OCI-LY7 (cell line): Measurements from ENCODE around the gene COPE. TPM values are rescaled to one million over a fixed set of nuclear protein-coding genes. Genes with fewer than 3 reads are reported as not detected.
A peak's percentile ranks its signal among the peaks of the same experiment; 100 is the strongest.

ENCODE experiments used
- Bru-seq: library from RNA; stranded (reverse); fragments of 400-500 nt; gene quantifications from one replicate; lab custom pipeline; 2021; lab: Mats Ljungman, UMichigan
- BruChase-seq, 2 experiments: library from RNA; stranded (reverse); fragments of 400-500 nt; gene quantifications; one replicate each; lab custom pipeline; 2021; lab: Mats Ljungman, UMichigan
- BruUV-seq: library from RNA; stranded (reverse); fragments of 400-500 nt; replicated peaks from 2 replicates; lab custom pipeline; 2021; lab: Mats Ljungman, UMichigan
- CTCF ChIA-PET: fragments of 300-600 bp; sonication (Branson Sonifier 250); formaldehyde crosslinking; loops from one replicate; lab custom pipeline; 2022; ENCODE audit warnings: antibody characterized with exemption; ENCODE audit not compliant: unreplicated experiment; lab: Charles Lee
- POLR2A ChIA-PET: fragments of 300-600 bp; sonication (Branson Sonifier 250); formaldehyde crosslinking; loops from one replicate; lab custom pipeline; 2022; ENCODE audit warnings: antibody characterized with exemption; lab: Charles Lee
- DNase-seq: peaks from one replicate; pipeline ENCODE4 v3.0.0-alpha.2; 2015; ENCODE audit warnings: low spot score
- H2AFZ ChIP-seq: fragments of 200-600 bp; sonication (generic), shearing (Covaris generic); 2 replicates; pipeline ENCODE4 v1.6.1; 2014; ENCODE audit warnings: mild to moderate bottlenecking, antibody characterized with exemption, low read length, moderate library complexity
- H3K27ac ChIP-seq: fragments of 200-600 bp; sonication (generic); 2 replicates; pipeline ENCODE4 v1.5.1; 2014; ENCODE audit warnings: mixed run types, low read depth, mild to moderate bottlenecking, moderate library complexity, low read length, inconsistent platforms; ENCODE audit not compliant: poor library complexity, severe bottlenecking
- H3K36me3 ChIP-seq: fragments of 200-600 bp; sonication (generic); 2 replicates; pipeline ENCODE4 v1.6.1; 2014; ENCODE audit warnings: mild to moderate bottlenecking, antibody characterized with exemption, low read length, moderate library complexity, mixed read lengths; ENCODE audit not compliant: insufficient read depth
- H3K4me1 ChIP-seq: fragments of 200-600 bp; sonication (generic); 2 replicates; pipeline ENCODE4 v1.5.1; 2014; ENCODE audit warnings: mild to moderate bottlenecking, low read length; ENCODE audit not compliant: insufficient read depth, poor library complexity, severe bottlenecking
- H3K4me2 ChIP-seq: fragments of 200-600 bp; sonication (generic); 2 replicates; pipeline ENCODE4 v1.6.1; 2014; ENCODE audit warnings: mild to moderate bottlenecking, low read length
- H3K4me3 ChIP-seq: fragments of 200-600 bp; sonication (generic); 2 replicates; pipeline ENCODE4 v1.5.1; 2014; ENCODE audit warnings: mild to moderate bottlenecking, low read depth, low read length; ENCODE audit not compliant: poor library complexity, severe bottlenecking
- H3K79me2 ChIP-seq: fragments of 200-600 bp; sonication (generic); 2 replicates; pipeline ENCODE4 v1.6.1; 2016; ENCODE audit warnings: low read depth, mild to moderate bottlenecking, low read length, moderate library complexity, mixed read lengths; ENCODE audit not compliant: insufficient read depth
- H3K9me2 ChIP-seq: fragments of 200-600 bp; sonication (generic); 2 replicates; pipeline ENCODE4 v1.6.1; 2016; ENCODE audit warnings: mild to moderate bottlenecking, low read length, mixed read lengths; ENCODE audit not compliant: insufficient read depth
- H3K9me3 ChIP-seq: fragments of 200-600 bp; sonication (generic); 2 replicates; pipeline ENCODE4 v1.6.1; 2014; ENCODE audit warnings: mild to moderate bottlenecking, mixed run types, low read length, mixed read lengths
- H4K20me1 ChIP-seq: fragments of 200-600 bp; sonication (generic); 2 replicates; pipeline ENCODE4 v1.6.1; 2014; ENCODE audit warnings: mild to moderate bottlenecking, antibody characterized with exemption, low read length, moderate library complexity, mixed read lengths; ENCODE audit not compliant: insufficient read depth
- EZH2phosphoT487 ChIP-seq: fragments of 200-600 bp; sonication (generic); IDR thresholded peaks from 2 replicates; pipeline ENCODE4 v1.6.1; 2018; ENCODE audit warnings: low read depth, borderline replicate concordance, mild to moderate bottlenecking, mixed run types, antibody characterized with exemption, low read length, moderate library complexity, mixed read lengths
- intact Hi-C: fragments of 100-400 bp; cut with micrococcal nuclease; formaldehyde crosslinking; loops from one replicate; pipeline ENCODE4 v1.10.0; 2022; ENCODE audit not compliant: unreplicated experiment
- long read RNA-seq: library from polyadenylated mRNA; stranded (forward); transcript quantifications from one replicate; pipeline ENCODE4 v2.0.0, GENCODE V29; 2022
- total RNA-seq, 2 experiments: library from RNA; depleted of rRNA in 1 of 2; stranded (reverse); fragments of >200 nt in 1 of 2; shearing (Covaris generic) in 1 of 2; gene quantifications; 2 replicates each; pipeline ENCODE4 v1.2.3, GENCODE V29; 2014 to 2022
- TF ChIP-seq, protein P1 (sequence below): fragments of 200-600 bp; sonication (generic); conservative IDR thresholded peaks from 2 replicates; pipeline ENCODE4 v1.5.1; 2014; ENCODE audit warnings: mild to moderate bottlenecking, antibody characterized with exemption, low read length, moderate library complexity, mixed read lengths

The COPE gene
- 225 and 255 TPM in 2 replicates for total RNA-seq (2014; rRNA removed; shearing (Covaris generic))
- 231 and 256 TPM in 2 replicates for total RNA-seq (2022)
- Bru-seq, nascent RNA = percentile 65 among the genes with signal in this experiment
- BruChase-seq, experiment 1, labeled RNA remaining after a 6-hour chase = percentile 76 among the genes with signal in this experiment
- percentile 69 among the genes with signal in this experiment for BruChase-seq, experiment 2, labeled RNA remaining after a 2-hour chase
- long read RNA-seq, transcript COPE-203 (9 exons, 907 nt) = minor isoform, 7 of 667 reads
- long read RNA-seq, transcript COPE-201 (10 exons, 1,141 nt) = major isoform, 553 of 667 reads
- long read RNA-seq, transcript COPE-202 (9 exons, 948 nt) = minor isoform, 26 of 667 reads
- long read RNA-seq, transcript COPE-211 (11 exons, 1,144 nt) = minor isoform, 12 of 667 reads
- long read RNA-seq, partial matches to known transcripts = 16 of 667 reads
- long read RNA-seq, other reads (novel, unspliced or antisense) = 53 of 667 reads

DNA sequence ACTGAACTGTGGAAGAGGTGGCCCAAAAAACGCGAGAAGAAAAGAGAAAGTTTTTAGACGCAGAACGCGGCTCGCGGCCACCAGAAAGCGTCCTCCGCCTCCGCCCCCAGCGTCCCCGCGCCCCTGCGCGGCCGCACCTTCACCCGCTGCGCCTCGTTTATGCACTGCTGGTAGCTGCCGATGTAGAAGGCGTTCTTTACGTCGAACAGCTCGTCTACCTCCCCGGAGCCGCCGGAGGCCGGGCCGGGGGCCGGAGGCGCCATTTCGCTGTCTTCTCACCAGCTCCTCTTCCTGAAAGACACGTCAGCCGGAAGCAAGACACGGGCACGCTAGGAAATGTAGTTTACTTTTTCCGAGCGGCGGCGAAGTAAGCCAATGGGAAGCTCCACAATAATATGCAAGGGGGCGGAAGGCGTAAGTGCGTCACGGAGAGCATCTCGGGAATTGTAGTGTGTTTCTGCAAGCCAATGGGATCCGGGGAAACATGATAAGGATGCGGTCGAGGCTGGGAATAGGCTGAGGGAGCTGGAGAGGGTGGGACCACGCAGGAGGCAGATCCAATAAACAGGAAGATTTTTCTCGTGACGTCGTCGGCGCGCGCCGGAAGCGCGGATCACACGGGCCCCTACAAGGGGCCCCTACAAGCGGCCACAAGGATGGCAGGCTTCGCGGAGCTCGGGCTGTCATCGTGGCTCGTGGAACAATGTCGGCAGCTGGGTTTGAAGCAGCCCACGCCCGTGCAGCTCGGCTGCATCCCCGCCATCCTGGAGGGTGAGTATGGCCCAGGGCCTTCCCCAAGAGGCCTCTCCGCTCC, at the start of gene COPE, which contains the start of gene DDX49:
Gene COPE, minus strand, starts transcription at position 302 of the 814 bp plus-strand sequence. Its CDS starts 39 bp downstream, at position 263.
Gene DDX49, plus strand, starts transcription at position 630 of the 814 bp plus-strand sequence. Its CDS starts 27 bp downstream, at position 657.
- Histone ChIP-seq H2AFZ (peak within 1 kb of the TSS; percentile 60; the same call in 1 of the 2 replicates), H4K20me1 (peaks cover 5% of the 10 kb centered on the region; the same call in 1 of the 2 replicates), H3K79me2 (peaks cover 48% of the 10 kb centered on the region), H3K9me2 (no peaks in the 10 kb centered on the region), H3K4me1 (peaks cover 14% of the 10 kb centered on the region), H3K9me3 (no peaks in the 10 kb centered on the region), H3K4me3 (peak within 1 kb of the TSS; percentile 96), H3K4me2 (peak within 1 kb of the TSS; percentile 98), H3K27ac (peak within 1 kb of the TSS; percentile 63), H3K36me3 (peaks cover 54% of the 10 kb centered on the region)
- POLR2A ChIA-PET = interaction anchor here (0.7 to 1.7 kb wide), 13 partner anchors 9 to 238 kb away, joined by 3 to 8 read pairs (median 3); no protein-coding TSS in a partner anchor
- intact Hi-C loops = loop anchor here (1.0 kb wide), 1 partner anchor 67 kb away; no protein-coding TSS in a partner anchor
- TF ChIP-seq, protein P1, sequence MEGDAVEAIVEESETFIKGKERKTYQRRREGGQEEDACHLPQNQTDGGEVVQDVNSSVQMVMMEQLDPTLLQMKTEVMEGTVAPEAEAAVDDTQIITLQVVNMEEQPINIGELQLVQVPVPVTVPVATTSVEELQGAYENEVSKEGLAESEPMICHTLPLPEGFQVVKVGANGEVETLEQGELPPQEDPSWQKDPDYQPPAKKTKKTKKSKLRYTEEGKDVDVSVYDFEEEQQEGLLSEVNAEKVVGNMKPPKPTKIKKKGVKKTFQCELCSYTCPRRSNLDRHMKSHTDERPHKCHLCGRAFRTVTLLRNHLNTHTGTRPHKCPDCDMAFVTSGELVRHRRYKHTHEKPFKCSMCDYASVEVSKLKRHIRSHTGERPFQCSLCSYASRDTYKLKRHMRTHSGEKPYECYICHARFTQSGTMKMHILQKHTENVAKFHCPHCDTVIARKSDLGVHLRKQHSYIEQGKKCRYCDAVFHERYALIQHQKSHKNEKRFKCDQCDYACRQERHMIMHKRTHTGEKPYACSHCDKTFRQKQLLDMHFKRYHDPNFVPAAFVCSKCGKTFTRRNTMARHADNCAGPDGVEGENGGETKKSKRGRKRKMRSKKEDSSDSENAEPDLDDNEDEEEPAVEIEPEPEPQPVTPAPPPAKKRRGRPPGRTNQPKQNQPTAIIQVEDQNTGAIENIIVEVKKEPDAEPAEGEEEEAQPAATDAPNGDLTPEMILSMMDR = no peak
- TF ChIP-seq EZH2phosphoT487 = no peak
- CTCF ChIA-PET = interaction anchor here (0.6 to 1.0 kb wide), 2 partner anchors 19 to 255 kb away, joined by 3 to 4 read pairs; no protein-coding TSS in a partner anchor
- no TSS peak for BruUV-seq
- peak; percentile 100 for DNase-seq

DNA sequence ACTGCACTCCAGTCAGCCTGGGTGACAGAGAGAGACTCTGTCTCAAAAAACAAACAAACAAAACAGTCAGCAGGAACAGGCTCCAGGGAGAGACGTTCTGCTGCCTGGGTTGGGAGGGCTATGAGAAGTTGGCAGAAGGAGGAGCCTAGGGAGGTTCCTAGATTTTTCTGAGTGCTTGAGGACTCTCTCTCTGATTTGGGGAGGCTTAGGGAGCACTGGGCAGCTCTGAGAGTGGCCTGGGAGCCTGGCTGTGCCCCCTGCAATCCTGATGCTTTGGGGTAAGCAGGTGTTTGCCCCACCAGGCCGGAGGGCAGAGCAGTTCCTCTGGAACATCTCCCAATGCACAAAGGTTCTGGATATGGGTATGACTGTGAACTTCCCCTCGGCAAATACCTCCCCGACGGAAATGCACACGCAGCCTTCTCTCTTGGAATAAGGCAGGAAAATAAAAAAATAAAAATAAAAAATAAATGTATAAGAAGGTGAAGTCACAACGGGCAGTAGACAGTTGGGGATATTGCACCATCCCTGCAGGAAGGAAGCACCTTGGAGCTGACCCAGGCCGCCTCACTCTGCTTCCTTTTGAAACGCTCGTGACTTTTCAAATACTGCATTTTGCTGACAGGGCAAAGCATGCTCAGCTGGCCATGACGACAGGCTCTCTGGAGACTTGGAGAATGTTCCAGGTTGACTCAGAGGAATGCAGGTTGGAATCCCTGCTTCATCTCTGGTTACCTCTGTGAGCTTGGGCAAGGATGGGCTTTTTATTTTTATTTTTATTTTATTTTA, 48.4 kb upstream of the COPE start:
- no peaks in the 10 kb centered on the region for H3K79me2 ChIP-seq
- H3K36me3 ChIP-seq = no peaks in the 10 kb centered on the region
- H2AFZ ChIP-seq = no peak overlapping the region
- BruUV-seq = no TSS peak
- POLR2A ChIA-PET = no interaction called here
- CTCF ChIA-PET = no interaction called here
- H4K20me1 ChIP-seq = no peaks in the 10 kb centered on the region
- intact Hi-C loops = no loop called here
- H3K9me3 ChIP-seq = no peaks in the 10 kb centered on the region
- no peak overlapping the region for H3K4me3 ChIP-seq
- H3K27ac ChIP-seq = no peak overlapping the region
- peaks cover 6% of the 10 kb centered on the region for H3K4me1 ChIP-seq
- H3K4me2 ChIP-seq = no peak overlapping the region
- H3K9me2 ChIP-seq = no peaks in the 10 kb centered on the region
- TF ChIP-seq, protein P1 = no peak
- TF ChIP-seq EZH2phosphoT487 = no peak
- no peak for DNase-seq
